Activated naive CD4-positive, alpha-beta T cell treated with anti-CD3 and anti-CD28 coated beads, Interleukin-2, amount 50 U/mL, for 16 hours (primary cell): ENCODE results near the gene RBM28.
"Not testable (repeated sequence)": the region's sequence is repeated elsewhere in the genome, so short reads cannot be mapped to it uniquely, and the experiment has no call there.

Source experiments
- DNase-seq: peaks from one replicate; pipeline ENCODE4 v3.0.0-alpha.2; 2020

The RBM28 gene

DNA sequence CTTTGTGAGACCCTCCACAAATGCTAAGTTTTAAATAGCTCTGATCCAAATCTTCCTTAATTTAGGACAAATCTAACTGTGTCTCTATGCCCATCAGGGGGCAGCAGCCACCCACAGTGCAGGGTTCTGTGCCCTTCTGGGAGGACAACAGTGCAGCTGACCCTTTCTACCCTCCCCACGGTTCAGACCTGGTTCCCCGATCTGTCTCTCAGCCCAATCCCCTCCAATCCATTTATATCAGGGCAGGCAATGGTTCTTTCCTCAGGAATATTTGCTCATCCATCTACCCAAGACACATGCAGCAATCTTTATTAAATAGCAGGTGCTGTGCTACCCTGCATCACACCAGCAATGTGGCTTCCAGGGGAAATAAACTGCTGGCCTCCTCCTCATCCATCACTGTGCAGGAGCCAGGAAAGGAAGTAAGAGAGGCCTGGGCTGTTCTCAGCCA, 4.0 kb upstream of the RBM28 start:
- DNase-seq, result peak; percentile 57

DNA sequence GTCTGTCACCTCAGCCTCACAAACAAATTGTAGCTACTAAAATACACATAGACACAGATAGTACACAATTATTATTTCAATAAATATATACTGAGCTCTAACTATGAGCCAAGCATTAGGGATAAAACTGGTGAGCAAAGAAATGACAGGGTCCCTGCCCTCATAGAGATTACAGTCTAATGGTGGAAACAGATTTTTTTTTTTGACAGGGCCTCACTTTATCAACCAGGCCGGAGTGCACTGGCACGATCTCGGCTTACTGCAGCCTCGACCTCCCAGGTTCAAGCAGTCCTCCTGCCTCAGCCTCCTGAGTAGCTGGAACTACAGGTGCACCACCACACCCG, 695 bp upstream of the RBM28 start:
- DNase-seq, result no peak

DNA sequence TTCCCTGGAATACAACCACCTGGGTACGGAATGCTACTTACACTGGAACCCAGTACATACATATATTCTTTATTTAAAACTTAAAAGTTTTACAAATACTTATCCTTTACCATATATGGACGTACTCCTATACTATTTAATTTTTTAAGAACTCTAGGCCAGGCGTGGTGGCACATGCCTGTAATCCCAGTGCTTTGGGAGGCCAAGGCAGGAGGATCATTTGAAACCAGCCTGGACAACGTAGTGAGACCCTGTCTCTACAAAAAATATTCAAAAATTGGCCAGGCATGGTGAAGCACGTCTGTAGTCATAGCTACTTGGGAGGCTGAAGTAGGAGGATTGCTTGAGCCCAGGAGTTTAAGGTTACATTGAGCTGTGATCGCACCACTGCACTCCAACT, 2.0 kb downstream of the RBM28 start:
- DNase-seq, result no peak

DNA sequence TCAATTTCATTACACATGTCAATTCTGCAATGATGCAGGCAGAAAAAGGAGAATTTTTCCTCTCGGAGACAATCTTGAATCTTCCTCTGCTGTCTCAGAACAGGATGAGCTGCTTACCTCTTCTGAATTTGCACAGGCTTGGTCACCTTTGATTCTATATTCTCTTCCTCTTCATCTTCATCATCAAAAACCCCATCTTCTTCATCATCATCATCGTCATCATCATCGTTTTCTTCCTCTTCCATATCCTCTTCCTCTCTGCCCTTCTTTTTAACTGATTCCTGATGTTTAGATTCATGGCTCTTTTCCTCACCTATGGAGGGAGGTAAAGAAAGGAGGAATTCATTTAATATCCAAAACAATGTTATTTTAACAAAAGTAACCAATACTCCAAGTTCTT, 8.0 kb downstream of the RBM28 start:
- no peak for DNase-seq

DNA sequence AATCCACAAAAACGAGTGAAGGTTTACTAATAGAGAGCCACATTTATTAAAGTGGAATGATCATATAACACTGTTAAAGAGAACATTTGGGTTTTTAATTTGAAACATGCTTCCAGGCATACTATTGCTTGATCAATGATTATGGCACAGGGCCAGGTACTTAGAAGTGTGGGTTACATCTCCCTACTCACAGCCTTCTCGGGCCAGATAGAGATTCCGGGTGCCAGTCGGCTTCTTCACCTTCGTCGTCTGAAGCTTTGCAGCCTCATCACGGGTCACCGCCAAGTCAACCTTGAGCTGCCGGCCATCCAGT, 19.4 kb downstream of the RBM28 start:
- DNase-seq, result no peak

DNA sequence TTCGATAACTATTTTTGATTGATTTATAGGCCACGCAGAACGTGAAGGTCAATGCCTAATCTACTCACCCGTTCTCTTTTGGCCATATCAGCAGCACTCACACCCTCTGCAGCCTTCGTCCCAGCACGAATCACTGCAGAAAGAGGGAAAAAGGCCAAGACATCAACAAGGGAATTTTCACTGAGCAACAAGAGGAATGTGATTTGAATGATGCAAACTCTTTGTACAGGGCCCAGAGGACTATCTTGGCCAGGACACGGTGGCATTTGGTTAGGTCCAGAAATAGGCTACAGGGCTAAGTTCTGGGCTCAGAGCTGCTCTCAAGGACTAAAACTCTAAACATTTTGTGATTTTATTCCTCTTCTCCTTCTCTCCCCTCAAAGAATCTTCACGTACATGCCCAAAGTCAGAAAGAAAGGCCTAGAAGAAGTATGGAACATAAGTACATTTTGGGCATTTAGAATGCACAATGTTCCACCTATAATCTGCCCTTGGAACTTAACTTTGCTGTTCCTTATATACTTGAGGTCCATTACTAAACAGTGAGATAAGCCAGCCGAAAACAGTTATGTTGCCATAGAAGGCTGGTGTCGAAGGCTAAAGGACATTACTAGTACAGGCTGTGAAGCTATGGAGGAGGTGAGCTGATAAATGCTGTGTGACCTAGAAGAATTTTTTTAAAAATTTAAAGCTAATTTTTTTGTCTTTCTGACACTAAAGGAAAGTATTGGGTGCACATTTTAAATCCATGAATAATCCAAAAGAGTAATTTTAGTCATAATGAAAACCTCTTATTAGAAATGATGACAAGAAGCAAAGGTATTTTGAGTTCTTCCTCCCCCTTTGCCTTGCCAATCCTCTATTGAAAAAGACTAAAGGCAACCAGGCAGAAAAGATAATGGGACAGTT, 20.0 kb downstream of the RBM28 start:
- DNase-seq, result no peak

DNA sequence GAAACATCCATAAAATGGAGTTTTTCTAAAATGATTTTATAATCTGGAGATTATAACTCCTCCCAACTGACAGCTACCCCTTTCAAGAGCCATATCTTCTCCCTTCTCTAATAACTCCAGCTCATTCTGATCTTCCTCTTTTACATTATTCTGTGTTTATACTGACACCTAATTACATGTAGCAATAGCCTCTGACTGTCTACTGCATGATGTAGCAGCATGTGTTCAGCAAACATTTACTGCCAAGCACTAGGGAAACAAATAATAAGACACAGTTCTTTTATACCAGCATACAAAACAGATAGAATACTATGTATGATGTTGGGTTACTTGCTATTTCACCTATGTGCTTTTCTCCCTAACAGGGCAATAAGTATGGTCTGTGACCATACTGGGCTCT, 20.7 kb downstream of the RBM28 start:
- no peak for DNase-seq

DNA sequence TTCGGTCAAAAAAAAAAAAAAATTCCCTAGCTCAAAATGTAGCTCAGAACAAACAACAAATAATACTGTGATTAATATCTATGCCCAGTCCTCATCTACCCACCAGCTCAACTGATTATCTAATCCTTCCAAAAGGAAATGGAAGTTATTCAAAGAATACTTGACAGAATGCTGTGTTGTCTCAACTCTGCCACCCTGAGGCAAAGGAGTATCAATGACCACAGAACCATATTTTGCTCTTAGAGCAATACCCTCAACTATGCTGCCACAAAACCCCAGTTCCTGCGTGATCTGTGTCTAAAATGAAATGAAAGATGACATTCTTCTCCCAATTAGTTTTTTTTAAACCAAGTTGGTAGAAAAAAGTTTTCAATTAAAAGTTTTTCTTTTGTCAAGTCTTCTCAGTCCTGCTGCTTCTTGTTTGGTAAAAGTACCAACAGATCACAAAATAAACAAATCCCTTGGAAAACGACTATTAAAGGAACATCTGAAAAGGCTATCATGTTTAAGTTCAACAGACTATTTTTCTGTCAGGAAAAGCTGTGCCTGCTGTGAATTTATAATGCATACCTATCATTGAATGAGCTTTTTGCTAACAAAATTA, 21.6 kb downstream of the RBM28 start:
- DNase-seq, result no peak

DNA sequence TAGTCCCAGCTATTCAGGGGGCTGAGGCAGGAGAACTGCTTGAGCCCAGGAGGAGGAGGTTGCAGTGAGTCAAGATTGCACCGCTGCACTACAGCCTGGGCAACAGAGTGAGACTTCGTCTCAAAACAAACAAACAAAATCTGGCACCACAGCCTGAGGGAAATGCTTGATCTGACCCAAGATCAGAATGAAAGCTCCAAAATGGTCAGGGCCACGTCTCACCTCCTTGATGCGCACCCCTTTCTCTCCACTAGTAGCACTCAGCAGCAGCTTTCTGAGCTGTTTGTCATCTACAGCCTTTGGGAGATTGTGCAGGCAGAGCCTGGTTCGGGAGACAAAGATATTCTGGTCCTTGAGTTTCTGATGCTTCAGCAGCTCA, 22.7 kb downstream of the RBM28 start:
- DNase-seq, result no peak

DNA sequence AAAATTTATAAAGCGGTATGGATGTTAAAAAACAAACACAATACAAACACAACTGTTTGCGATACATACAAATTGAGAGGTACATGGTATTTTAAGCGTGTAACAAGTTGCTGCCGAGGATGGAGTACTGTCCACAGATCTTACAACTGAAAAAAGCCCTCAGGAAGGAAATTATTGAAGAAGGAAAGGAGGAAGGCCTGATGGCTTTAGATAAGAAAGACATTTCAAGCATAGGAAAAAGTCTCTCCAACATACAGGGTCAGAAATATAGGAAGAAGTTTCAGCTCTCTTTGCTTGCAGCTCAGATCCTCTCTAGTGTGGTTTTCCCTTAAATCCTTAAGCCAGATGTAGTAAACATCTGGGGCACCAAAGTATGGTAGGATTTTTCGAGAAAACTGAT, 25.0 kb downstream of the RBM28 start:
- DNase-seq, result no peak

DNA sequence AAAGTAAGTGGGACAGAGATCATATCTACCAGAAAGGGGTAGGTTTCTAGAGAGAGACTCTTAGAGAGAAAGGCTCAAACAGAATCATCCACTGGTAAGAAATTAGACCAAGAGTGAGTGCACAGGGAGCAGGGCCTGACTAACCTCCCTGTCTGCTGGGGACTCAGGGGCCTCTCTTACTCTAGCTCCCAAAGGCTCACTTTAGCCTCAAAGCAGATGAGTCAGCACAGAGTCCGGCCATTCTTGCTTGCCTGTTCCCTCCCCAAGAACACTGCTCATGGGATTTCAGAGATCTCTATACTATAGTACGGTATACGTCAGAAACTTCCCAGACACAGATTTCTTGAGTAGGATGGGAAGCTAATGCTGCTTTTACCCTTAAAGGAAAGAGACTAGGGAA, 32.7 kb downstream of the RBM28 start:
- DNase-seq, result no peak

DNA sequence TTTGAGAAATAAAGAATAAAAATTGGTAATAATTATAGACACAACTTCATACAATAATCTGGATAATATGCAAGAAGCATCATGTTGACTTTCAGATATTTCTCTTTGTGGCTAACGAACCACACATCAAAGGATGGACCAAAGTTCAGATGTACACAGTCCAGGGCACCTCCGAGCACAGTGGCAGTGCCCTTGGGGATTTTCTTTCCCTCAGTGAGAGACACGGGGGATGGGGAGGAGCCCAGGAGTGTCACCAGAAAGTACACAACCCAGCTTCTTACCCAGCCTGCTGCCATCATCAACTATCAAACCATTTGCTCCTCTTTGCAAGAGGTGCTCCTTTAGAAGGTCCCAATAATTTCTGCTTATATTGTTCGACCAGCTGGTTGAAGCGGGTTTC, 33.2 kb downstream of the RBM28 start:
- DNase-seq, result no peak

DNA sequence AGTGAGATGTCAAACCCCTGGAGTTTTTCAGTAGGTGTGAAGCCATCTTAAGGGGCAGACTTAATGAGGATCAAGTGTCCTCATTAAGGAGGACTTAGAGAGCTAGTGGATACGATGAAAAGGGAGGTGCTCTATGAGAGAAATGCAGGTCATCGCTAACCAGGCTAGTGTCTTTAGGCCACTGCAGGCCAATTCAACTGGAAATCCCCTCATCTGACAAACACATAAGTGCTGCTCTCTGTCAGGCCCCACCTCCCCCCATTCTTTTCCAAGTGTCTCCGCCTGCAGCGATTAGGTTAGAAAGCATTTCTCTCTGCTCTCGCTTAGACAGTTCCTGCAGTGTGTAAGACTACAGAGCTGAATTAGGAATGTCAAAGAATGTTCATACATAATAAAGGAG, 33.7 kb downstream of the RBM28 start:
- no peak for DNase-seq

DNA sequence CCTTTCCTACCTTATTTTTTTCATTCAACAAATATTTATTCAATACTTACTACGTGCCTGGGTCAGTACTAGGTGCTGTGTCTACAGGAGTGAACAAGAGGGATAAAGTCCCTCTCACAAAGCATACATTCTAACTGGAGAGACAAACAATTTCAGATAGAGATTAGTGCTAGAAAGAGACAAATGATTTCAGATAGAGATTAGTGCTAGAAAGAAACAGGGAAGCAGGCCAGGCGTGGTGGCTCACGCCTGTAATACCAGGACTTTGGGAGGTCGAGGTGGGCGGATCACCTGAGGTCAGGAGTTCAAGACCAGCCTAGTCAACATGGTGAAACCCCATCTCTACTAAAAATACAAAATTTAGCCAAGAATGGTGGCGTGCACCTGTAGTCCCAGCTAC, 34.6 kb downstream of the RBM28 start:
- DNase-seq, result no peak

DNA sequence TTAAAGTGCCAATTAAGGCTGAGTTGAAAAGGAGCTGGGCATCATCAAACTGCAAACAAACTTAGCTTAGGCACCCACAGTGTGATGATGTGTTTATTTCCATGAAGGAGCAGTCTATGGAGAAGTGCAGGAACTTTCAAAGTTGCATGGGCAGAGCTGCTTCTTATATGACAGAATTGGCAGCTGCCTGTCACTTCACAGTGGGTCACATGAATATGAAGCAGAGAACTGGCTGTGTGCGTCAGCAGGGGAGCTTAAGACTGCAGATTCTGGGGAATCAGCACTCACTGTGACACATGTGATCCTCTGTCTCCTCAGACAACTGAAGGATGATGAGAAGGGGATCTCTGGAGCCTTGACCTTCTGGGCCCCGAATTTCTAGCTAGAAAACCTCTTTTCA, 36.6 kb downstream of the RBM28 start:
- DNase-seq, result no peak

DNA sequence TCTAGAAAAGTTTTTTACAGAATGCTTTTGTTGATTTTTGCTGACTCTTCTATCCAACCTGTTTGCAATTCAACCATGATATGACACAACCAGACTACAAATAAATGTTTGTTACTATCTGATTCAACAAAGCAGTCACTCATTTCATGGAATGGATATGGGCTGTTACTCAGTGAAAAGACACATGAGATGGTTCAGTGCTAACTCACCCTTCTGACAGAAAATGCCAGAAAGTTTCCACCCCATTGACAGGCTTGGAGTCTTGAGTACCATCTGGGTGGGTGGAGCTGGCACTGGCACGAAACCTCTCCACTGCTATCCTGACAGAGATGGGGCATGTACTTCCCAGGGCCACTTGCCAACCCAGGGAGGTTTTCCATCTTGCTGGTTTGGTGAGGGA, 39.5 kb downstream of the RBM28 start:
- DNase-seq, result no peak

DNA sequence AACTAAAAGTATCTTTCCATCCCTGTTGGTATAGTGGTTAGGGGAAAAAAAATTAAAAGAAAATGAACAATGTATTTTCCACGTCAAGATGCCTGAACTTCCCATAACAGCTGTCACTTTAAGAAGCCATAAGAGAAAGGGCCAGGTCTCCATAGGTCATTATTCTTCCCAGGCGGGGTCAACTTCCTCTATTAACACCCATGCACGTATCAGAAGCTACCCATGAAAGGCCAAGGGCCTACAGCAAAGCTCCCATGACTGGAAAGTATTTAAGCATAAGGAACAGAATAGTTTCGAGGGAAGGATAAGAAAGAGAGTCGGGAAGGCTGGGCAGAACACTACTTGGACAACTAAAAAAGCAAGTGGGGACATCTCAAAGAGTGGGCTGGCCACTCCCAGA, 40.1 kb downstream of the RBM28 start:
- DNase-seq, result no peak

DNA sequence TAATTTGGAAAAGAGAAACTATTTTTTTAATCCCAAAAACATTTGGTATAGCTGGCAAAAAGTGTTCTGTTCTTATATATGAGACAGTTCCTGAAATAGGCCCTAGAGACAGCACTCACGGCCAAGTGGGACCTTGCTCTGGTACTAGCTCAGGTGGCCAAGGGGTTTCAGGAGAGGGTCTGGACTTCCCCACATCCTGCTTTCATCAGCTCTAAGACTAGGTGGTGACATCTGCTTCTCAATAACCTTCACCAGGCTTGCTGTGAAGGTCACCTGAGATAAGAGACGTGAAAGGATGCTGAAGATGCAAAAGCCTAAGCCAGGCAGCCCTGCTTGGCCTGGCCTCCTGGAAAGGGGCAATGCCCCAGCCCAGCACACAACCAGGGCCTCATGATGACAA, 40.6 kb downstream of the RBM28 start:
- no peak for DNase-seq

DNA sequence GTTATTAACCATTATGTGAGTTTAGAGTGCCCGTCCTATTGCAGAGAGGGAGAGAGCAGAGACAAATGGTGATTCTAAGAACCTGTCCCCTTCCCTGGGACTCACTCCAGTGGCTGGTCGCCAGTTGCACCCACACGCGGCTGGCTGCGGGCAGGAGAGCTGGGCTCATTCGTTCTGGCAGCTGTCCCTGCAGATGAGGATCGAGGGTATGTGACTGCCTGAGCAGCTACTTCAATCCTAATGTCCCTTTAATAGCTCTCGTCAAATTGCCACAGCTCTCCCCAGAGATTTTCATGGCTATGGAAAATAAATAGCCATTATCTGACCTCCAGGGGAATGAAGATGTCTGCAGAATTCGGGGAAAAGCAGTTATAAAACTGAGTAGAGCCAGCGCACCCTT, 41.6 kb downstream of the RBM28 start:
- DNase-seq, result no peak

DNA sequence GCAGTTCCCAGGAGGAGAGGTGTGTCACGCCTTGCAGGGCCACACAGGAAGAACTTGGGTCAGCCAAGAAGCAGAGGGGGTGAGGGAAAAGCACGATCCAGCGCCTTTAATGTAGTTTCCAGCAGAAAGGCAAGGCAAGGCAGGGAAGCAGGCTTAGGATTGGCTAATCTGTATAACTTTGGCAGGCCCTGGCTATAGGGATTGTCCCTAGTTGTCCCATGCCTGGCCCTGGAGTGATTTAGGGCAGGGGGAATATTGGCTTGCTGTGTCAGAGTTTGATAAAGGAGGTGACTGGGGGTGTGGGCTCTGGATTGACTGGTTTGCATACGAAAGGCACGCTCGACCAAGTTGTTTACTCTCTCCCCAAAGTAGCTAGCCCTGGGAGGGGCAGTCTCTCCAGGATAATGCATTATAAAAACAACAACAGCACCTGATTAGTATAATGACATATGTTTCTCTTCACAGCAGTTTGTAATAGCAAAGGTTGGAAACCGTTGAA, 44.5 kb downstream of the RBM28 start:
- no peak for DNase-seq

DNA sequence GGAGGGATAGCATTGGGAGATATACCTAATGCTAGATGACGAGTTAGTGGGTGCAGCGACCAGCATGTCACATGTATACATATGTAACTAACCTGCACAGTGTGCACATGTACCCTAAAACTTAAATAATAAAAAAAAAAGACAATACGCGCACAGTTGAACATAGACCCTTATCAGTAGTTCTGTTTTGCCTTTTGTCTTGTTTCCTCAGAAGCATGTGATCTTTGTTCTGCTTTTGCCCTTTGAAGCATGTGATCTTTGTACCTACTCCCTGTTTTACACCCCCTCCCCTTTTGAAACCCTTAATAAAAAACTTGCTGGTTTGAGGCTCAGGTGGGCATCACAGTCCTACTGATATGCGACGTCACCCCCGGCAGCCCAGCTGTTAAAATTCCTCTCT, 45.7 kb downstream of the RBM28 start:
- DNase-seq, result not testable (repeated sequence)

DNA sequence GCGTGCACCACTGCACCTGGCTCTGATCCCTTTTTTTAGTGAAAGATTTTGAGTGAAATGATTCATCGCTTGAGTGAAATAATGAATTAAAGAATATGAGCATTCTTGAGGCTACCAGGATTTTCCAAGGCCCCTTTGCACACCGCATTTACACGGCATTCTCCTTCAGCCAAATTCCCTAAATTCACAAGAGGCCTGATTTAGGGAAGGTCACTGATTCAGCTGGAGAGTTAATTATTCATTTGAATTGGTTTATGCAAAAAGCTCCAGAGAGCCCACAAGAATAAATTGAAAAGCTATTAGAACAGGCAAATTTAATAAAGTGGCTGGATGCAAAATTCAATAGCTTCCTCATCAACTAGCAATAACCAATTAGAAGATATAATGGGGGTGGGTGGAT, 56.2 kb downstream of the RBM28 start:
- no peak for DNase-seq

DNA sequence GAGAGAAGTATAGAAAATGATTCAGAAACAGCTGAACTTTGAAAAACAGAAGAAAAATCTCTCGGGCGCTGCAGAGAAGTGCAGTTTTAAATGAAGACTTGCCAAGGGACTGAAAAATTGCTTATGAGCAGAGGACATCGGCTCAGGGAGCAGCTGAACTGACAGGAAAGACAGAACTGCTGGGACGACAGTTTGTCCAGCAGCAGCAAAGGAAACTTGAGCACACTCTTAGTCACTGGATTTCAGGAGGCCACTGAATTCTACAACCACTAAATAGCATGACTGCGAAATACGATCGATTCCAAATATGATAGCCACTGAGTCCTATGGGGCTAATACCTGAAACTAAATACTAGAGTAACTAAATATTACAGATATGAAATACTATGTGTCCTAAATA, 59.6 kb downstream of the RBM28 start:
- DNase-seq, result no peak

DNA sequence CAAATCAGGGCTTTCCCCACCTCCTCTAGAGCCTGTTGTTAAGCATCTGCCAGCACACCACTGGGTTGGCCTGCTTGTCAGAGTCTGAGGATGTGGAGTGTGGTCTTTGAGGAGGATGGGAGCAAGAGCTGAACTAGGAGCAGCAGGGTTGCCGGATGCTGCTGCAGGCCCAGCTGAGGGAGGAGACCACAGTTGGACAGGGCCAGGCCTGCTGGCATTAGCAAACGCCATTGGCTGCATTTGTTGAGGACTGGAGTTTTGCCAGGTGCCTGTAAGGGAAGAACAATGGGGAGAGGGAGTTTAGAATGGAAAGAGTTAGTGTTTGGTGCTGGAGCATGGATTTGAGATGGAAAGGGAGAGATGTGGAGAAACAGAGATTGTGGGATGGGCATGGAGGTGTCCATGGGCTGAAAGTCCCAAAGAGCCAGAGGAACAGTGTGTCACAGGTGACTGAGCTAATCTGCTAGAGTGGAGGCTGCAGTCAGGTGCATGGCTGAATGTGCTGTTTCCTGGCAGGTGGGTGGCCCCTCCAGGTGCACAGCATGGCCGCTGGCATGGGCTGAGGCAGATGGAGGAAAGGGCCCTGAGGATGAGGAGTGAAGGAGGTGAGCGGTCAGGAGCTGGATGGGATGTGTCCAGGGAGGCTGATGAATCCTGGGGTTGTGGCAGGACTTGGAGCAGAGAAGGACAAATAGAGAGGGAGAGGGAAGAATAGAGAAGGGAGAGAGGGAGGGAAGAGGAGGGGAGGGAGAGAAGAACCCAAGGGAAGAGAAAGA, 61.9 kb downstream of the RBM28 start:
- DNase-seq, result no peak
